CD14-positive monocyte (primary cell): ENCODE data around the gene WWOX. TPM values are rescaled to one million over a fixed set of nuclear protein-coding genes. Genes with fewer than 3 reads are reported as not detected.

Experiments
- DNase-seq, 3 donors: peaks; one replicate each; pipeline ENCODE4 v3.0.0-alpha.2; 2011 to 2022
- H2AFZ ChIP-seq: 2 replicates; pipeline ENCODE4 v1.6.0; 2012; ENCODE audit warnings: mild to moderate bottlenecking, low read depth, low read length, inconsistent platforms; ENCODE audit not compliant: insufficient read depth, poor library complexity, severe bottlenecking
- H3K27ac ChIP-seq, 2 donors: 1 replicate in 1 of 2; 2 replicates in 1 of 2; pipeline ENCODE4 v1.5.1; 2012 to 2013; ENCODE audit warnings: low read length in 2 of 2, control low read depth in 1 of 2, inconsistent platforms in 1 of 2, low read depth in 1 of 2, mild to moderate bottlenecking in 1 of 2
- H3K27me3 ChIP-seq, 2 donors: one replicate each; pipeline versions ENCODE4 v1.6.0 to v1.6.1; 2011 to 2013; ENCODE audit warnings: low read length in 2 of 2; ENCODE audit not compliant: control insufficient read depth in 2 of 2, insufficient read depth in 2 of 2
- H3K36me3 ChIP-seq, 2 donors: replicated peaks in 1 of 2; 1 replicate in 1 of 2; 2 replicates in 1 of 2; pipeline versions ENCODE4 v1.5.1 to v1.6.1; 2012 to 2013; ENCODE audit warnings: low read length in 2 of 2, control low read depth in 1 of 2, inconsistent platforms in 1 of 2, mild to moderate bottlenecking in 1 of 2; ENCODE audit not compliant: insufficient read depth in 2 of 2, control insufficient read depth in 1 of 2
- H3K4me1 ChIP-seq, 2 donors: 1 replicate in 1 of 2; 2 replicates in 1 of 2; pipeline versions ENCODE4 v1.5.1 to v1.6.1; 2012 to 2013; ENCODE audit warnings: low read length in 2 of 2, control low read depth in 1 of 2, inconsistent platforms in 1 of 2, mild to moderate bottlenecking in 1 of 2, moderate library complexity in 1 of 2; ENCODE audit not compliant: insufficient read depth in 2 of 2, control insufficient read depth in 1 of 2
- H3K4me2 ChIP-seq: replicated peaks from 2 replicates; pipeline ENCODE3; 2012; ENCODE audit warnings: low read length, moderate library complexity, mild to moderate bottlenecking; ENCODE audit not compliant: poor library complexity, severe bottlenecking; ENCODE audit errors: extremely low read depth
- H3K4me3 ChIP-seq, 3 experiments: fragments of 200-600 bp in 1 of 3; sonication (generic) in 1 of 3; replicated peaks in 1 of 3; 1 replicate in 2 of 3; 2 replicates in 1 of 3; pipeline ENCODE4 v1.5.1; 2011 to 2013; ENCODE audit warnings: low read length in 3 of 3, mild to moderate bottlenecking in 3 of 3, control low read depth in 2 of 3, low read depth in 2 of 3, inconsistent platforms in 1 of 3, moderate library complexity in 1 of 3
- H3K79me2 ChIP-seq: 2 replicates; pipeline ENCODE4 v1.6.0; 2012; ENCODE audit warnings: mild to moderate bottlenecking, control low read depth, inconsistent platforms, low read length, moderate library complexity; ENCODE audit not compliant: insufficient read depth
- H3K9ac ChIP-seq: 2 replicates; pipeline ENCODE4 v1.6.0; 2017; ENCODE audit warnings: low read length, mild to moderate bottlenecking; ENCODE audit not compliant: insufficient read depth, poor library complexity, severe bottlenecking
- H3K9me3 ChIP-seq, 2 donors: replicated peaks in 1 of 2; 1 replicate in 1 of 2; 2 replicates in 1 of 2; pipeline versions ENCODE4 v1.5.1 to v1.6.1; 2012 to 2013; ENCODE audit warnings: low read length in 2 of 2, control low read depth in 1 of 2; ENCODE audit not compliant: control insufficient read depth in 1 of 2, insufficient read depth in 1 of 2
- H4K20me1 ChIP-seq: 2 replicates; pipeline ENCODE4 v1.6.0; 2012; ENCODE audit warnings: mild to moderate bottlenecking, low read length, control low read depth, moderate library complexity; ENCODE audit not compliant: insufficient read depth
- H3K27ac Mint-ChIP-seq, 7 donors: one replicate each; pipeline ENCODE4 v1.8.0; 2020; ENCODE audit warnings: mild to moderate bottlenecking in 7 of 7, mixed read lengths in 7 of 7, moderate library complexity in 6 of 7, inconsistent platforms in 2 of 7
- H3K27me3 Mint-ChIP-seq, 3 donors: one replicate each; pipeline ENCODE4 v1.8.0; 2021 to 2022; ENCODE audit warnings: low read depth in 3 of 3, mild to moderate bottlenecking in 3 of 3, mixed read lengths in 3 of 3, moderate library complexity in 3 of 3, inconsistent platforms in 1 of 3
- H3K36me3 Mint-ChIP-seq, 2 donors: one replicate each; pipeline ENCODE4 v1.8.0; 2020; ENCODE audit warnings: mixed read lengths in 2 of 2, inconsistent platforms in 1 of 2, mild to moderate bottlenecking in 1 of 2
- H3K4me1 Mint-ChIP-seq: one replicate; pipeline ENCODE4 v1.8.0; 2020; ENCODE audit warnings: mild to moderate bottlenecking, mixed read lengths
- H3K4me3 Mint-ChIP-seq, 2 donors: one replicate each; pipeline ENCODE4 v1.8.0; 2020; ENCODE audit warnings: mild to moderate bottlenecking in 2 of 2, mixed read lengths in 2 of 2, moderate library complexity in 1 of 2
- H3K9me3 Mint-ChIP-seq, 7 donors: one replicate each; pipeline ENCODE4 v1.8.0; 2020 to 2022; ENCODE audit warnings: mixed read lengths in 7 of 7, mild to moderate bottlenecking in 6 of 7, moderate library complexity in 6 of 7, inconsistent platforms in 2 of 7
- CTCF ChIP-seq: fragments of 200-600 bp; IDR thresholded peaks from one replicate; pipeline ENCODE4 v1.8.0; 2022; ENCODE audit warnings: antibody characterized with exemption, mild to moderate bottlenecking
- WGBS: methylation state at CpG from one replicate; pipeline ENCODE4 v1.1.5; 2013; ENCODE audit warnings: missing lambda C conversion rate; ENCODE audit not compliant: insufficient coverage; 5-methylcytosine and 5-hydroxymethylcytosine counted together
- intact Hi-C, 2 donors: fragments of 100-400 bp; cut with micrococcal nuclease; formaldehyde crosslinking; loops; one replicate each; pipeline versions ENCODE4 v1.15.0 to v1.15.1; 2023
- polyA plus RNA-seq, 3 donors: library from polyadenylated mRNA; depleted of rRNA in 1 of 3; unstranded in 2 of 3; stranded (reverse) in 1 of 3; fragments of 300-500 nt in 2 of 3; fragments of >200 nt in 1 of 3; fragmentation: Illumina TruSeq in 2 of 3; gene quantifications; 1 replicate in 2 of 3; 2 replicates in 1 of 3; pipeline ENCODE4 v1.2.3, GENCODE V29; 2012 to 2021

WWOX gene
- polyA plus RNA-seq, 3 donors: 4.0 to 7.0 (median 6.3) TPM

- peaks cover 2 to 4% (median 3%) of the 10 kb centered on the region in 3 donors for H3K27me3 Mint-ChIP-seq
- Histone ChIP-seq H3K79me2 (no peaks in the 10 kb centered on the region), H3K27ac (no peak overlapping the region), H3K36me3 (no peaks in the 10 kb centered on the region), H3K9me3 (no peaks in the 10 kb centered on the region), H3K9ac (no peak overlapping the region), H3K4me3 (no peak overlapping the region), H3K4me1 (no peaks in the 10 kb centered on the region), H3K27me3 (no peaks in the 10 kb centered on the region), H3K4me2 (no peak overlapping the region), H2AFZ (no peak overlapping the region), H4K20me1 (no peaks in the 10 kb centered on the region)
- DNase-seq: no peak
- WGBS: no CpG with 5 or more reads among the region's 1 CpG
- no peak overlapping the region for H3K4me3 Mint-ChIP-seq
- H3K36me3 Mint-ChIP-seq: no peaks in the 10 kb centered on the region
- H3K9me3 Mint-ChIP-seq: peaks cover 0 to 3% (median 0%) of the 10 kb centered on the region in 7 donors
- TF ChIP-seq CTCF: no peak
- intact Hi-C loops: no loop called here
- no peak overlapping the region for H3K27ac Mint-ChIP-seq
- peaks cover 3% of the 10 kb centered on the region for H3K4me1 Mint-ChIP-seq
These were observed 1091.1 kb downstream of the WWOX start for GRCh38 chr16:79190542-79190941.

- Mint-ChIP-seq H3K27me3 (peaks cover 2 to 3% (median 2%) of the 10 kb centered on the region in 3 donors), H3K27ac (no peak overlapping the region), H3K4me1 (peaks cover 7% of the 10 kb centered on the region), H3K9me3 (peaks cover 0 to 3% (median 0%) of the 10 kb centered on the region in 7 donors), H3K36me3 (no peaks in the 10 kb centered on the region), H3K4me3 (no peak overlapping the region)
- no peak overlapping the region for H3K27ac ChIP-seq
- H3K4me1 ChIP-seq: no peaks in the 10 kb centered on the region
- no peak overlapping the region for H3K4me3 ChIP-seq
- H3K9me3 ChIP-seq: no peaks in the 10 kb centered on the region
- WGBS: 100% methylated on average over 1 of the region's 8 CpGs
- no peaks in the 10 kb centered on the region for H3K36me3 ChIP-seq
- no peaks in the 10 kb centered on the region for H3K79me2 ChIP-seq
- no peaks in the 10 kb centered on the region for H4K20me1 ChIP-seq
- no peak overlapping the region for H2AFZ ChIP-seq
- no peak for DNase-seq
- intact Hi-C loops: no loop called here
- H3K9ac ChIP-seq: no peak overlapping the region
- no peaks in the 10 kb centered on the region for H3K27me3 ChIP-seq
- TF ChIP-seq CTCF: no peak
- H3K4me2 ChIP-seq: no peak overlapping the region
These were observed 1092.5 kb downstream of the WWOX start for GRCh38 chr16:79191933-79192332.
